Activated CD4-positive, alpha-beta memory T cell treated with anti-CD3 and anti-CD28 coated beads for 36 hours (primary cell): ENCODE results near the gene ZNF77. TPM values are rescaled to one million over a fixed set of nuclear protein-coding genes. Genes with fewer than 3 reads are reported as not detected.

Experiments used
- CTCF ChIA-PET: fragments of 350-600 bp; sonication (Branson Sonifier 250); formaldehyde crosslinking; loops from one replicate; lab custom pipeline; 2021; ENCODE audit warnings: antibody characterized with exemption, inconsistent platforms; lab: Charles Lee
- POLR2A ChIA-PET: fragments of 350-600 bp; sonication (Branson Sonifier 250); formaldehyde crosslinking; loops from one replicate; lab custom pipeline; 2021; ENCODE audit warnings: antibody characterized with exemption; lab: Charles Lee
- DNase-seq: peaks from one replicate; pipeline ENCODE4 v3.0.0-alpha.2; 2020
- H3K27ac Mint-ChIP-seq: one replicate; pipeline ENCODE4 v1.8.0; 2021; ENCODE audit warnings: mixed read lengths
- H3K27me3 Mint-ChIP-seq: one replicate; pipeline ENCODE4 v1.8.0; 2021; ENCODE audit warnings: mixed read lengths
- H3K36me3 Mint-ChIP-seq: one replicate; pipeline ENCODE4 v1.8.0; 2021; ENCODE audit warnings: mixed read lengths
- H3K4me1 Mint-ChIP-seq: one replicate; pipeline ENCODE4 v1.8.0; 2021; ENCODE audit warnings: low read depth, mixed read lengths
- H3K4me3 Mint-ChIP-seq: one replicate; pipeline ENCODE4 v1.8.0; 2021; ENCODE audit warnings: mild to moderate bottlenecking, mixed read lengths
- H3K9me3 Mint-ChIP-seq: one replicate; pipeline ENCODE4 v1.8.0; 2021; ENCODE audit warnings: mixed read lengths
- intact Hi-C: fragments of 100-400 bp; cut with micrococcal nuclease; formaldehyde crosslinking; loops from one replicate; pipeline ENCODE4 v1.15.1; 2023
- total RNA-seq, 2 experiments: library from RNA; stranded (reverse); gene quantifications; one replicate each; pipeline ENCODE4 v1.2.3, GENCODE V29; 2021

Gene ZNF77
- total RNA-seq, 2 experiments from 2014 or later: 4.3 to 4.8 TPM

DNA sequence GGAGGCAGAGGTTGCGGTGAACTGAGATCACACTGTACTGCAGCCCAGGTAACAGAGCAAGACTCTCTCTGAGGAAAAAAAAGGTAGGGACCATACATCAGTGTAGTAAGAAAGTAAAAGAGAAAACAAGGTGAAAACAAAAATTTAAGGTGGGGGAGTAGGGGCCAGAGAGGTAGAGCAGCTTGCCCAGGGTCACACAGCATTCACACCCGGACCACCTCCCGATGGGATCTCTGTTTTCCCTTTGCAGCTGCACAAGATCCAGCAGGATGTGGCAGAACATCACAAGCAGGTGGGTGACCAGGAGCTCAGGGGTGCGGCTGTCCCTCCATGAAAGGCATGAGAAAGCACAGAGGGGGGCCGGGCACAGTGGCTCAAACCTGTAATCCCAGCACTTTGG lies 37.1 kb upstream of the ZNF77 start:
- peaks cover 8% of the 10 kb centered on the region for H3K4me1 Mint-ChIP-seq
- H3K9me3 Mint-ChIP-seq: no peaks in the 10 kb centered on the region
- no peak overlapping the region for H3K27ac Mint-ChIP-seq
- no peaks in the 10 kb centered on the region for H3K36me3 Mint-ChIP-seq
- intact Hi-C loops: no loop called here
- ChIA-PET CTCF (no interaction called here), POLR2A (no interaction called here)
- H3K27me3 Mint-ChIP-seq: peaks cover 13% of the 10 kb centered on the region
- H3K4me3 Mint-ChIP-seq: no peak overlapping the region
- DNase-seq: no peak

DNA sequence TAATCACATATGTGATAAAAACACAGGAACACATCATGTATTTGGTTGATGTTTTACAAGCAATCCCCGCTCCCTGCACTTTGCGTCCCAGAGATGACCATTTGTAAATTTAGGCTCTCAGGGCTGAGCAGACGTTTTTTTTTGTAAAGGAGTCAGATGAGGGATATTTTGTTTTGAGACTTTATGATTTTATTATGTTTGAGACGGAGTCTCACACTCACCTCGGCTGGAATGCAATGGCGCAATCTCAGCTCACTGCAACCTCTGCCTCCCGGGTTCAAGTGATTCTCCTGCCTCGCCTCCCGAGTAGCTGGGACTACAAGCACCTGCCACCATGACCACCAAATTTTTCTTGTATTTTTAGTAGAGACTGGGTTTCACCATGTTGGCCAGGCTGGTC lies 34.0 kb upstream of the ZNF77 start:
- Mint-ChIP-seq H3K4me3 (no peak overlapping the region), H3K27ac (no peak overlapping the region), H3K27me3 (peaks cover 15% of the 10 kb centered on the region), H3K9me3 (no peaks in the 10 kb centered on the region), H3K4me1 (peaks cover 18% of the 10 kb centered on the region), H3K36me3 (no peaks in the 10 kb centered on the region)
- intact Hi-C loops: no loop called here
- no peak for DNase-seq
- CTCF ChIA-PET: no interaction called here
- POLR2A ChIA-PET: no interaction called here

DNA sequence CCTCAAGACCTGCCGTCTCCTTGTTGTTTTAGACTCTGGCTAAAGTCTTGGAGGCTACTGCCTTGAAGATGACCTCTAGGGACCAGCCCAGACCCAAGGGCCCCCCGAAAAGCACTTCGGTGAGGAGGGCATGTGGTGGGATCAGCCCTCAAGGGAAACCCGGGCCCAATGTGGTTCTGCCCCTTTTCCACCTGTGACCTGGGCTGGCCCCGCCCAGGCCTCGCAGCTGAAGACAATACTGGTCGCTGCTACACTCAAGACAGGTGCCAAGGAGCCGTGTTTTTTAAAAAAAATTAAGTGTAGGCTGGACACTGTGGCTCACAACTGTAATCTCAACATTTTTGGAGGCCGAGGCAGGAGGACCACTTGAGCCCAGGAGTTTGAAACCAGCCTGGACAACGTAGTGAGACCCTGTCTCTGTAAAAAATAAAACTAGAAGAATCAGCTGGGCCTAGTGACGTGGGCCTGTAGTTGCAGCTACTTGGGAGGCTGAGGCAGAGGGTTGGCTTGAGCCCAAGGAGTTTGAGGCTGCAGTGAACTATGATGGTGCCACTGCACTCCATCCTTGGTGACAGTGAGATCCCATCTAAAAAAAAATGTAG lies 33.5 kb upstream of the ZNF77 start:
- Mint-ChIP-seq H3K36me3 (no peaks in the 10 kb centered on the region), H3K4me1 (peaks cover 15% of the 10 kb centered on the region), H3K4me3 (no peak overlapping the region), H3K9me3 (no peaks in the 10 kb centered on the region), H3K27me3 (peaks cover 11% of the 10 kb centered on the region), H3K27ac (no peak overlapping the region)
- intact Hi-C loops: no loop called here
- ChIA-PET CTCF (interaction anchor here (1.2 to 2.8 kb wide), 3 partner anchors 17 to 126 kb away, joined by 4 to 15 read pairs (median 13); no protein-coding TSS in a partner anchor), POLR2A (interaction anchor here (0.6 to 1.6 kb wide), 2 partner anchors 58 to 113 kb away, joined by 3 to 7 read pairs; no protein-coding TSS in a partner anchor)
- no peak for DNase-seq

DNA sequence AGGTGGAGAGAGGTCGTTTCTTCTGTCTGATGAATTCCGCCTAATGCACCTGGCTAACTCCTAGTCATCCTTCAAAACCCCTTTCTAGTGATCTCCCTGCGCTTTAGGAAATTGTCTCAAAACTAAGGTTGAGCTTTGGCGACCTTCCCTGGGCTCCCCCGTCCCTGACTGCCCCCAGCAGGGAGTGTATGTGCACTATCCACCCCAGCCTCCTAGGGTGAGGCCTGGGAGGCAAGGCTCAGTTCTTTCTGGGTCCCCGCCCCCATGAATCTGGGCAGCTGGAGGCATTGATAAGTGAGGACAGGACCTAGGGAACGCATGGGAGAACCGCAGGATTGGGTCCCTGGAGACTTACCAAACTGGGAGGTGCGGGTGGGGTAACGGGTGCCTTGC lies 33.0 kb upstream of the ZNF77 start:
- Mint-ChIP-seq H3K36me3 (no peaks in the 10 kb centered on the region), H3K27ac (no peak overlapping the region), H3K4me3 (peak overlapping the region; percentile 89), H3K27me3 (peaks cover 9% of the 10 kb centered on the region), H3K4me1 (peaks cover 13% of the 10 kb centered on the region), H3K9me3 (no peaks in the 10 kb centered on the region)
- CTCF ChIA-PET: interaction anchor here (1.2 to 2.8 kb wide), 5 partner anchors 17 to 131 kb away, joined by 3 to 15 read pairs (median 4); no protein-coding TSS in a partner anchor
- peak; percentile 10 for DNase-seq
- intact Hi-C loops: loop anchor here (1.0 to 2.0 kb wide), 2 partner anchors 57 to 158 kb away; partner anchors contain the start of gene ZNF554
- POLR2A ChIA-PET: interaction anchor here (0.6 to 1.6 kb wide), 2 partner anchors 58 to 114 kb away, joined by 3 to 7 read pairs; no protein-coding TSS in a partner anchor

DNA sequence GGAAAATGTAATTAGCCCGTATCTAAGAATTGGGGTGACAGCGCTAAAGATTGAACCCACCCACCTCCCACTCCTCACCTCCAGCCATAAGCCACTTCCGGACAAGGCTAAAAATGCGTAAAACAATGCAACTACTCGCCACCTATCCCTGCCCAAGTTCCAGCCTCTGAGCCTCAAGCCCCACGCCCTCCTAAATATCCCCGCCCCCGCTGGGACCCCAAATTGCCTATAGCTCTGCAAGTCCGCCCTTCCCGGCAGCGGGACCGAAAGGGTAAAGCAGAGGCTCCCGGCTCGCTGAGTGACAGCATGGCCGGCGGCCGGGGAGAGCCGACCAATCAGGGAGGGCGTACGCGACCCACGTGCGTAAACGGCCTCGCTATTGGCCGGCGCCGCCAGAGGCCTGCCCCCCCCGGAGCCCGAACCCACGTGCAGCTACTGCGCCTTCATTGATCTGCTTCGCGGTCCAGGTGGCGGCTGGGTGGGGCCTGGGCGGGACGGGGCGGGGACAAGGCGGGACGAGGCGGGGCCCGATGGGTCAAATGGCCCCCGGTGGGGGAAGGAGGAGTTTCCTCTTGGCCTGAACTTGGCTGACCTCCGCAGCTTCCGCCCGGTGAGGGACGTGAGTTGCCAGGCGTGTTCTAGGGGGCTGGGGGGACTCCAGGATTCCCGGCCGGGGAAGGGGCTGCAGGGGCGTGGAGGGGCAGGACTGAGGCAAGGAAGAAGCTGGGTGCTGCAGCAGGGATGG lies 32.4 kb upstream of the ZNF77 start, which contains the start of gene TLE6:
Gene TLE6 (plus strand): TSS at position 564 of the 745 bp plus-strand sequence. CDS start 670 bp downstream, outside the sequence.
- Mint-ChIP-seq H3K4me1 (peaks cover 13% of the 10 kb centered on the region), H3K27me3 (peaks cover 7% of the 10 kb centered on the region), H3K27ac (peak within 1 kb of the TSS; percentile 72), H3K36me3 (no peaks in the 10 kb centered on the region), H3K9me3 (no peaks in the 10 kb centered on the region), H3K4me3 (peak within 1 kb of the TSS; percentile 89)
- ChIA-PET CTCF (interaction anchor here (0.8 to 2.8 kb wide), 6 partner anchors 16 to 131 kb away, joined by 3 to 15 read pairs (median 4); no protein-coding TSS in a partner anchor), POLR2A (interaction anchor here (0.7 to 1.6 kb wide), 2 partner anchors 47 to 59 kb away, joined by 3 to 7 read pairs; no protein-coding TSS in a partner anchor)
- peak; percentile 97 for DNase-seq
- intact Hi-C loops: loop anchor here (1.0 to 2.0 kb wide), 2 partner anchors 58 to 158 kb away; partner anchors contain the start of gene ZNF554

DNA sequence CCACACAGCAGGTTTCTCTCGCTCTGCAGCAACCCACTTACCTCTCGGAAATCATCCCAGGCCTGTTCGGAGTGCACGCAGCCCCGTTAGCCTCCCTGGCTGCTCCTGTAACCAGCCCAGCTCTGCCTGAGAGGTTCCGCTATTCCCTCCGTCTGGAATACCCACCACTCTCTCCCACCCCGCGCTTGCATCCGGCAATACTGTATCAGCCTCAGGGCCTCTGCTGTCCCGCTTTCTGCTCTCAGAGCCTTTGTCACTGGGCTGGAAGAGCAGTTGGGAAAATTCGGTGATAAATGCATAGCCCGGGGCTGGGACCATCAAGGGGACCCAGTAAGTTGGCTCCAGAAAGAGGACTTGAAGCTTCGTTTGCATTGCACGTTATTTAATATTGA lies 31.8 kb upstream of the ZNF77 start:
- DNase-seq: no peak
- peaks cover 13% of the 10 kb centered on the region for H3K4me1 Mint-ChIP-seq
- ChIA-PET CTCF (interaction anchor here (0.8 to 2.8 kb wide), 6 partner anchors 14 to 132 kb away, joined by 3 to 15 read pairs (median 4); no protein-coding TSS in a partner anchor), POLR2A (interaction anchor here (0.7 to 1.6 kb wide), 2 partner anchors 48 to 59 kb away, joined by 3 to 7 read pairs; no protein-coding TSS in a partner anchor)
- intact Hi-C loops: loop anchor here (2.0 kb wide), 1 partner anchor 58 kb away; no protein-coding TSS in a partner anchor
- H3K27ac Mint-ChIP-seq: peak overlapping the region; percentile 72
- H3K4me3 Mint-ChIP-seq: peak overlapping the region; percentile 89
- no peaks in the 10 kb centered on the region for H3K9me3 Mint-ChIP-seq
- no peaks in the 10 kb centered on the region for H3K36me3 Mint-ChIP-seq
- H3K27me3 Mint-ChIP-seq: peaks cover 4% of the 10 kb centered on the region

DNA sequence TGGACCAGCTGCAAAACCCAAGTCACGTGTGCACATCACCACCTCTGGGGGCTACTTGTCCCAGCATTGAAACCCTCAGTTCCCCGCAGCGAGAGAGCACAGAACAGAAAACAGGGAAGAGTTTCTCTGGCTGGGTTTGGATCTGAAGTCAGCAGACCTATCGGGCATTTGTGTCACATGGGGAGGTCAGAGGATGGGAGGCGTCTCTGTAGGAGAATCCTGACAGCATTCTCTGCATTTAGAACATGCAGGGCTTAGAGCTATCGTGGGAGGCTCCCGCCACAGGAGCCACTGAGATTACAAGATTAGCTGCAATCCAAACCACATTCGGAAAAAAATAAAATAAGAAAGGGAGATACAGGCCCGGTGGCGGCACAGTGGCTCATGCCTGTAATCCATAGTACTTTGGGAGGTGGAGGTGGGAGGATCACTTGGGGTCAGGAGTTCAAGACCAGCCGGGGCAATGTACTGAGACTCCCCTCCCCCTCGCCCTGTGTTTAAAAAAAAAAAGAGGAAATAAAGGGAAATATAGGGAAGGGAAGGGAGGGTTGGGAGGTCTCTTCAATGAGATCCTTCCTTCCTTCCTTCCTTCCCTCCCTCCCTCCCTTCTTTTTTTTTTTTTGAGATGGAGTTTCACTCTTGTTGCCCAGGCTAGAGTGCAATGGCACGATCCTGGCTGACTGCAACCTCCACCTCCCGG lies 29.7 kb upstream of the ZNF77 start:
- Mint-ChIP-seq H3K27me3 (peaks cover 4% of the 10 kb centered on the region), H3K4me1 (peaks cover 13% of the 10 kb centered on the region), H3K9me3 (no peaks in the 10 kb centered on the region), H3K4me3 (no peak overlapping the region), H3K27ac (no peak overlapping the region), H3K36me3 (no peaks in the 10 kb centered on the region)
- POLR2A ChIA-PET: no interaction called here
- intact Hi-C loops: no loop called here
- peak; percentile 30 for DNase-seq
- CTCF ChIA-PET: interaction anchor here (0.9 to 1.4 kb wide), 3 partner anchors 18 to 129 kb away, joined by 3 to 4 read pairs (median 3); no protein-coding TSS in a partner anchor

DNA sequence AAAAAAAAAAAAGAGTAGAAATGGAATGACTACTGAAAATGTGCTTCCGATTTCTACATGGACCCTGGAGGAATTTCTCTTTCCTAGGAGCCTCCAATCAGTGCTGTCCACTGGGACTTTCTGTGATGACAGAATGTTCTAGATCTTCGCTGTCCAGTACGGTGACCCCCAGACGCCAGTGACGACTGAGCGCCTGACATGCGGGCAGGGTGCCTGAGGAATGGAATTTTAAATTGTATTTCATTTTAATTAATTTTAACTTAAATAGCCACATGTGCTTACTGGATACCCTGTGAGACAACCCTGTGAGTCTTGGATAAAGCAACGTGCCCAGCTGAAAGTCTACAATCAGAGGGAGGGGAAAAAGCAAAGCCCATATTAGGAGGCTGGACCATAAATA lies 28.5 kb upstream of the ZNF77 start:
- H3K27ac Mint-ChIP-seq: no peak overlapping the region
- intact Hi-C loops: no loop called here
- peaks cover 4% of the 10 kb centered on the region for H3K27me3 Mint-ChIP-seq
- H3K4me3 Mint-ChIP-seq: no peak overlapping the region
- peaks cover 13% of the 10 kb centered on the region for H3K4me1 Mint-ChIP-seq
- ChIA-PET CTCF (interaction anchor here (1.1 to 1.4 kb wide), 2 partner anchors 63 to 130 kb away, joined by 3 to 4 read pairs; no protein-coding TSS in a partner anchor), POLR2A (no interaction called here)
- H3K36me3 Mint-ChIP-seq: no peaks in the 10 kb centered on the region
- no peak for DNase-seq
- no peaks in the 10 kb centered on the region for H3K9me3 Mint-ChIP-seq

DNA sequence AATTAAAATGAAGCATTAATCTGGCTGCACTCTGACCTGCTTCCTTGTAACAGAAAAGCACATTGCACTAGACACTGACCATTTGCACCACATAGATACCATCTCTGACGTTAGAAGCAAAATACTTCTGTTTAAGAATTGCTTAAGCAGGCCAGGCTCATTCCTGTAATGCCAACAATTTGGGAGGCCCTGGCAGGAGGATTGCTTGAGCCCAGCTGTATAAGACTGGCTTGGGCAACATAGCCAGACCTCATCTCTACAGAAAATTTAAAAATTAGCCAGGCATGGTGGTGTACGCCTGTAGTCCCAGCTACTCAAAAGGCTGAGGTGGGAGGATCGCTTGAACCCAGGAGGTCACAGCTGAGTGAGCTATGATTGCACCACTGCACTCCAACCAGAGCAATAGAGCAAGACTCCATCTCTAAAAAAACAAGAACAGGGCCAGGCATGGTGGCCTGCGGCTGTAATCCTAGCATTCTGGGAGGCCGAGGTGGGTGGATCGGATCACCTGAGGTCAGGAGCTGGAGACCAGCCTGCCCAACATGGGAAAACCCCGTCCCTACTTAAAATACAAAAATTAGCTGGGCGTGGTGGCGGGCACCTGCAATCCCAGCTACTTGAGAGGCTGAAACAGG lies 25.5 kb upstream of the ZNF77 start:
- Mint-ChIP-seq H3K27ac (no peak overlapping the region), H3K9me3 (no peaks in the 10 kb centered on the region), H3K36me3 (no peaks in the 10 kb centered on the region), H3K4me3 (no peak overlapping the region), H3K27me3 (peaks cover 4% of the 10 kb centered on the region), H3K4me1 (peaks cover 3% of the 10 kb centered on the region)
- ChIA-PET CTCF (interaction anchor here (1.5 kb wide), 1 partner anchor 134 kb away, joined by 7 read pairs; no protein-coding TSS in a partner anchor), POLR2A (no interaction called here)
- no peak for DNase-seq
- intact Hi-C loops: no loop called here

DNA sequence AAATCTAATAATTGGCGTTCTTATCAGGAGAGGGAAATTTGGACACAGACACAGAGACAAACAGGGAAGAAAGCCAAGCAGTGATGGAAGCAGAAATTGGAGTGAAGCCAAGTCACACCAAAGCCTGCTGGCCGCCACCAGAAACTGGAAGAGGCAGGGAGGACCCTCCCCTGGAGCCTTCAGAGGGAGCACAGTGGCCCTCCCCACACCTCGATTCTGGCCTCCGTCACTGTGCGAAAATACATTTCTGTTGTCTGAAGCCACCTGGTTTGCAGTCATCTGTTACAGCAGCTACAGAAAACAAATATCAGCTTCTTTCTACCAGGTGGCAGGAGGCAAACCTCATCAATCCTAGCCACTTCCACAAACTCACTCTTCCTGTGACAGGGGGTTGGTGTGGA lies 24.3 kb upstream of the ZNF77 start:
- no peaks in the 10 kb centered on the region for H3K9me3 Mint-ChIP-seq

DNA sequence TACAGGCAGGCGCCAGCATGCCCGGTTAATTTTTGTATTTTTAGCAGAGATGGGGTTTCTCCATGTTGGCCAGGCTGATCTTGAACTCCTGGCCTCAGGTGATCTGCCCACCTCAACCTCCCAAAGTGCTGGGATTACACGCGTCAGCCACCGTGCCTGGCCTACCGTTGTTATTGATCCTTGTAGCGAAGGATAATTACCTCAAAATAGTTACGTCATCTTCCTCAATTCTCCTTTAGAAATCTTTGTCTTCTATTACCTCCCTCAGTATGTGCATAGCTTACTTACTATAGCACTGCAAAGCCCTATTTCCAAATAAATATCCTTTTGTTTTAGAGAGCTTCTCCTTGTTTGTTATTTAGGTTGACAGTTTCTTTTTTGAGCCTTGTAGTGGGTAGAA lies 23.2 kb upstream of the ZNF77 start:
- CTCF ChIA-PET: interaction anchor here (14.9 kb wide), 1 partner anchor 138 kb away, joined by 204 read pairs; no protein-coding TSS in a partner anchor
- Mint-ChIP-seq H3K4me1 (no peaks in the 10 kb centered on the region), H3K27me3 (no peaks in the 10 kb centered on the region), H3K4me3 (no peak overlapping the region), H3K36me3 (no peaks in the 10 kb centered on the region), H3K27ac (no peak overlapping the region), H3K9me3 (no peaks in the 10 kb centered on the region)
- intact Hi-C loops: no loop called here
- POLR2A ChIA-PET: no interaction called here
- no peak for DNase-seq

More for the DNA sequence above, 24.3 kb upstream of the ZNF77 start:
- H3K4me3 Mint-ChIP-seq: no peak overlapping the region
- no peaks in the 10 kb centered on the region for H3K36me3 Mint-ChIP-seq
- H3K27ac Mint-ChIP-seq: no peak overlapping the region
- peaks cover under 1% of the 10 kb centered on the region for H3K27me3 Mint-ChIP-seq
- intact Hi-C loops: no loop called here
- POLR2A ChIA-PET: no interaction called here
- no peak for DNase-seq
- CTCF ChIA-PET: interaction anchor here (14.9 kb wide), 1 partner anchor 137 kb away, joined by 204 read pairs; no protein-coding TSS in a partner anchor
- no peaks in the 10 kb centered on the region for H3K4me1 Mint-ChIP-seq
